ENCODE measurements around the gene LRR1.
"Not testable (repeated sequence)": the region's sequence is repeated elsewhere in the genome, so short reads cannot be mapped to it uniquely, and the experiment has no call there.

The LRR1 gene

GRCh38 chr14:49585803-49586672 is 12.7 kb upstream of the LRR1 start, which contains the start of gene RPS29:
Gene RPS29 (minus strand): TSS chr14:49586380. CDS start chr14:49586346, 34 bp downstream.
- peak; percentile 87 for ATAC-seq

- ATAC-seq: peak in 1 of 2 donors; percentile 36
These were observed 11.9 kb upstream of the LRR1 start for GRCh38 chr14:49586673-49587460.

GRCh38 chr14:49589387-49589786 is 9.4 kb upstream of the LRR1 start:
- ATAC-seq: no peak

- no peak for ATAC-seq
These were observed 5.7 kb upstream of the LRR1 start for GRCh38 chr14:49593016-49593415.

- ATAC-seq: no peak
These were observed 4.2 kb upstream of the LRR1 start for GRCh38 chr14:49594347-49595091.

GRCh38 chr14:49598189-49598484 is 603 bp upstream of the LRR1 start:
- ATAC-seq: peak in 1 of 2 donors; percentile 2

GRCh38 chr14:49607583-49607982 is 8.8 kb downstream of the LRR1 start:
- no peak for ATAC-seq

- ATAC-seq: no peak
These were observed 13.5 kb downstream of the LRR1 start for GRCh38 chr14:49612251-49612650.

GRCh38 chr14:49612671-49613070 is 13.9 kb downstream of the LRR1 start:
- ATAC-seq: no peak

GRCh38 chr14:49614196-49614595 is 15.5 kb downstream of the LRR1 start:
- ATAC-seq: no peak

GRCh38 chr14:49615776-49616175 is 17.0 kb downstream of the LRR1 start:
- ATAC-seq: no peak

- no peak for ATAC-seq
These were observed 19.2 kb downstream of the LRR1 start for GRCh38 chr14:49617852-49618519.

GRCh38 chr14:49619273-49619672 is 20.5 kb downstream of the LRR1 start:
- not testable (repeated sequence) for ATAC-seq

GRCh38 chr14:49619730-49620129 is 21.0 kb downstream of the LRR1 start:
- ATAC-seq: no peak

GRCh38 chr14:49620182-49621113 is 21.7 kb downstream of the LRR1 start, which contains the start of the genes MGAT2 and RPL36AL:
Gene MGAT2 (plus strand): TSS chr14:49620799. CDS start chr14:49621269, 470 bp downstream.
Gene RPL36AL (minus strand): TSS chr14:49620626. CDS start chr14:49619104, 1,522 bp downstream.
- peak; percentile 88 to 90 for ATAC-seq

GRCh38 chr14:49621114-49621881 is 22.6 kb downstream of the LRR1 start:
- ATAC-seq: peak; percentile 4 to 5

- no peak for ATAC-seq
These were observed 23.4 kb downstream of the LRR1 start for GRCh38 chr14:49622022-49622607.

GRCh38 chr14:49623387-49623786 is 24.6 kb downstream of the LRR1 start:
- ATAC-seq: no peak

- peak in 1 of 2 donors; percentile 2 for ATAC-seq
These were observed 25.4 kb downstream of the LRR1 start for GRCh38 chr14:49623941-49624839.

Measured in activated CD4-positive, CD25-positive, alpha-beta regulatory T cell treated with anti-CD3 and anti-CD28 coated beads, Interleukin-2, amount 50 U/mL, for 24 hours (primary cell).